Retinal pigment epithelial cell (primary cell): Measurements from ENCODE around the gene PKIB.

Experiments
- DNase-seq: peaks from one replicate; pipeline ENCODE4 v3.0.0-alpha.2; 2010; ENCODE audit warnings: low read depth
- H3K4me3 ChIP-seq: 2 replicates; pipeline ENCODE4 v1.5.1; 2011; ENCODE audit warnings: mild to moderate bottlenecking, low read length, control low read depth, moderate library complexity
- TF ChIP-seq, protein P1 (sequence below): conservative IDR thresholded peaks from 2 replicates; pipeline ENCODE4 v1.5.1; 2011; ENCODE audit warnings: low read depth, low read length, control low read depth, inconsistent platforms

PKIB gene

DNA sequence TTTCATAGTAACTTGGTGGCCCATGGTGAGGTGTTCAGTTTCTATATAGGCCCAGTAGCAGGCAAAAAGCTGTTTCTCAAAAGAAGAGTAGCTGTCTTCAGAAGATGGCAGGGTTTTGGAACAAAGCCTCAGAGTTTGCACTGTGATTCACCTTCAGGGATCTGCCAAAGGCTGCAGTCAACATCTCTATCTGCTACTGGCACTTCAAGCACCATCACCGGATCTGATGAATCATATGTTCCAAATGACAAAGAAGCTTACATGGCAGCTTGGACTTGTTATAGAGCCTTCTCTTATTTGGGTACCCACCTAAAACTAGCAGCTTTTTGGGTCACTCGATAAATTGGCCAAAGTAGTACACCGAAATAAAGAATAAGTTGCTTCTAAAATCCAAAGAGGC lies 39.5 kb downstream of the PKIB start:
- TF ChIP-seq, protein P1, sequence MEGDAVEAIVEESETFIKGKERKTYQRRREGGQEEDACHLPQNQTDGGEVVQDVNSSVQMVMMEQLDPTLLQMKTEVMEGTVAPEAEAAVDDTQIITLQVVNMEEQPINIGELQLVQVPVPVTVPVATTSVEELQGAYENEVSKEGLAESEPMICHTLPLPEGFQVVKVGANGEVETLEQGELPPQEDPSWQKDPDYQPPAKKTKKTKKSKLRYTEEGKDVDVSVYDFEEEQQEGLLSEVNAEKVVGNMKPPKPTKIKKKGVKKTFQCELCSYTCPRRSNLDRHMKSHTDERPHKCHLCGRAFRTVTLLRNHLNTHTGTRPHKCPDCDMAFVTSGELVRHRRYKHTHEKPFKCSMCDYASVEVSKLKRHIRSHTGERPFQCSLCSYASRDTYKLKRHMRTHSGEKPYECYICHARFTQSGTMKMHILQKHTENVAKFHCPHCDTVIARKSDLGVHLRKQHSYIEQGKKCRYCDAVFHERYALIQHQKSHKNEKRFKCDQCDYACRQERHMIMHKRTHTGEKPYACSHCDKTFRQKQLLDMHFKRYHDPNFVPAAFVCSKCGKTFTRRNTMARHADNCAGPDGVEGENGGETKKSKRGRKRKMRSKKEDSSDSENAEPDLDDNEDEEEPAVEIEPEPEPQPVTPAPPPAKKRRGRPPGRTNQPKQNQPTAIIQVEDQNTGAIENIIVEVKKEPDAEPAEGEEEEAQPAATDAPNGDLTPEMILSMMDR = no peak
- no peak for DNase-seq
- no peak overlapping the region for H3K4me3 ChIP-seq

DNA sequence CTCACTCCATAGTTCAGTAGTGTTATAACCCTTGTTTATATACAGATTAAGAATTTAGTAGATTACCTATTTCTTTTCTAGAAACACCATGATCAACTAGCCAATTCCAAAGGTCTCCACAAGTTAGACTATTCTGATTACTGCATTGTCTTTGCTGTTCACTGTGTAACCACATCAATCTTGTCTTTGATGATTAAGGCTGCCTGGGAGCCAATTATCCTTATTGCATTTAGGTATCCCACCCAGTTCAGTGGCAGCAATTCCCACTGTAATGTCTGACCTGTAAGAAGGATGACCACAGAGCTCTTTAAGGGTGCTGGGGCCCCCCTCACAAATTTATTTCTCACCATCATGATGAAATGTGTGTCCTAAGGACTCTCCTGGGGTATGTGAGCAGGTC lies 40.2 kb downstream of the PKIB start:
- no peak for DNase-seq
- TF ChIP-seq, protein P1 = no peak
- no peak overlapping the region for H3K4me3 ChIP-seq

DNA sequence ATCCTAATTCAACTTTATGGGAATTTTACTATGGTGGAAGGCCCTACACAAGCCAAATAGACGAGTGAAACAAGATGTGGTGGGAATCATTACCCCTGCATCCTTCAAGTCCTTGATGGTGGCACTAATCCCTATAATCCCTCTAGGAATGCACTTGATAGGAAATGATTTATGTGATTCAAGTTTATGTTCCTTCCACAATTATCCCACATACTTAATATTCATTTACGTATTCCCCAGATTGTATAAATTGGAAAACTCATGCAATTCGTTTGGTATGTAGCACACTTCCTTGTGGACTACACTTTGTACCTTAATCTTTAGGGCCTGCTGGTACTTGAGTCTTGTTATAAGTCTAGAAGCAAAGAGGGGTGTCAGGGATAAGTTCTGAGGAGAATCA lies 40.8 kb downstream of the PKIB start:
- peak; percentile 80 for DNase-seq
- H3K4me3 ChIP-seq = no peak overlapping the region
- TF ChIP-seq, protein P1 = no peak

DNA sequence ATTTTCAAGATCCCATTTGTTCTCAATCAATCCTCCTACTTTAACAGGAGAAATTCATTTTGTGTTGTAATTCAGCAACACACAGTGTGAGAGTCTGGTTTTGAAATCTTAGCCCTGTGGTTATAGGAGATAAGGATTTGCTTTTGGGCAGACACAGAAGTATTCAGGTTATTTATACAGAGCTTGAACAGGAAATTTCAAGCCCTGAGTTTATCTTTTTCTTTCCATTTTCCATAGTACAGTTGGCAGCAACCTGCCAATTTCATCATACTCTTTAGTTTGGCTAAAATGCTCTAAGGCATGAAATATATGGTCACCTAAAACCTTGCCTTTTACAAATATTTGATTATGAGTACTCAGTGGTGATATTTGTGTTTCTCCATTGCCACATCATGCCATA lies 41.4 kb downstream of the PKIB start:
- peak; percentile 25 for DNase-seq
- TF ChIP-seq, protein P1 = no peak
- H3K4me3 ChIP-seq = no peak overlapping the region

DNA sequence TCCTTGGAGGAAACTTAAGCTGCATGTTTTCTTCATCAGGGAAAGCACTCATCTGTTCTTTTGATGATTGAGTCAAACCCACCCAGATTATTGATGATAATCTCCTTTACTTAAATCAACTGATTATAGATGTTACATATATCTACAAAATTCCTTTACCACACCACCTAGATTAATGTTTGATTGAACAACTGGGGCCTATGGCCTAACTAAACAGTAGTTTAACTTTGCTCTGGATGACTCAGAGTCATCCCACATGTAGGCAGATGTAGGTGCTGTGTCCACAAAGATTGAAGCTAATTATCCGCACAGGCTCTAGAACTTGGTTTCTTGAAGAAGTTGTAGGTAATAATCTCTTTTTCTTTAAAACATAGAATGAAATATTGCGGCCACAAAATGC lies 42.2 kb downstream of the PKIB start:
- TF ChIP-seq, protein P1 = no peak
- no peak overlapping the region for H3K4me3 ChIP-seq
- DNase-seq = no peak

DNA sequence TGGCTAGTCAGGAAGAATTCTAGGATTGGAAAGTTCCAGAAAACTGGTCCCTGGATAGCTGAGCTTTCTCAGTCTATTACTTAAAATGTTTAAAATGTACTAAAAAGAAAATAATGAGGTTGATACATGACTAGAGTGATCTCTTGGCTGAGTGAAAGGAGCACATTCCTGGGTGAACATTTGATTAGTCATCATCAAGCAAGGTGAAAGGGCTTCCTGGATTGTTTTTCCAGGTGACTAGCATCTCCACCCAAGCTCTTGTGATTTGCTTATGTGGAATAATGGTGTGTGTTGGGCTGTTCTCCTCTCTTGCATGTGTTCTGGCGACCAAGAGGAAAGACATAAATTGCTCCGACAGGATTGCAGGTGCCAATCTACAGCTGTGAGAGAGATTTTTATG lies 42.9 kb downstream of the PKIB start:
- TF ChIP-seq, protein P1 = no peak
- DNase-seq = peak; percentile 58
- no peak overlapping the region for H3K4me3 ChIP-seq

DNA sequence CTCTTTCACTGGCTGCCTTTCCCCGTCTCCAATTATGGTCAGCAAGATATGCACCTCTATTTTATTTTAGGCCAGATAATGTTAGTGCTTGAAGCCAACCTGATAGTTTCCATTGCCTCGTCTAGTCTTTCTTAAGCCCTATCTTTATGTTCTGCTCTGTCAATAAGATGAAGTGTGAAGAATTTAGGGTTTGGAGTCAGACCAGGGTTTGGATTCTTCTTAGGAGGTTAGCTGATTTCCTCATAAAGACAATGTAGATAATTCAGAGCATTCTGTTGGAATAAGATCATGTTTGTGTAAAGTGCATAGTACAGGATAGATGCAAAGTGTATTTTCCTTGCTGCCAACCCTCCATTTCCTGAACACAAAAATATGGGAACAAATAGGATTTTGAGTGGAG lies 43.8 kb downstream of the PKIB start:
- TF ChIP-seq, protein P1 = no peak
- DNase-seq = no peak
- no peak overlapping the region for H3K4me3 ChIP-seq
